D721Med (cell line): Measurements from ENCODE around the gene TFCP2L1.
"Not testable (repeated sequence)": the region's sequence is repeated elsewhere in the genome, so short reads cannot be mapped to it uniquely, and the experiment has no call there.

Experiments used
- DNase-seq: peaks from one replicate; pipeline ENCODE4 v3.0.0; 2011; ENCODE audit warnings: low spot score; ENCODE audit not compliant: insufficient read length
- FAIRE-seq: peaks from 2 replicates; lab custom pipeline; 2011; peaks lifted over from hg19 to GRCh38; lab: Jason Lieb, UNC
- CTCF ChIP-seq: IDR thresholded peaks from 2 replicates; pipeline ENCODE4 v1.5.1; 2012; ENCODE audit warnings: mild to moderate bottlenecking, control low read depth; ENCODE audit not compliant: insufficient read depth; ENCODE audit errors: missing control alignments

TFCP2L1 gene

GRCh38 chr2:121281107-121281506 is 3.9 kb downstream of the TFCP2L1 start:
- TF ChIP-seq CTCF: no peak
- no peak for DNase-seq
- no peak for FAIRE-seq

GRCh38 chr2:121279476-121280220 is 5.4 kb downstream of the TFCP2L1 start:
- FAIRE-seq: no peak

GRCh38 chr2:121276341-121276740 is 8.7 kb downstream of the TFCP2L1 start:
- DNase-seq: no peak

More at GRCh38 chr2:121279476-121280220, 5.4 kb downstream of the TFCP2L1 start:
- TF ChIP-seq CTCF: no peak
- DNase-seq: no peak

GRCh38 chr2:121273116-121273515 is 11.9 kb downstream of the TFCP2L1 start:
- FAIRE-seq: no peak
- DNase-seq: no peak
- TF ChIP-seq CTCF: no peak

More at GRCh38 chr2:121276341-121276740, 8.7 kb downstream of the TFCP2L1 start:
- no peak for TF ChIP-seq CTCF
- FAIRE-seq: no peak

GRCh38 chr2:121272596-121272995 is 12.4 kb downstream of the TFCP2L1 start:
- no peak for TF ChIP-seq CTCF
- FAIRE-seq (no peak), DNase-seq (no peak)

GRCh38 chr2:121269436-121269835 is 15.6 kb downstream of the TFCP2L1 start:
- FAIRE-seq, DNase-seq: not testable (repeated sequence)

GRCh38 chr2:121266543-121267106 is 18.4 kb downstream of the TFCP2L1 start:
- FAIRE-seq: no peak
- no peak for TF ChIP-seq CTCF
- DNase-seq: no peak
